Right lobe of liver (tissue), 6 donors: ENCODE measurements around the gene SLC2A10. TPM values are rescaled to one million over a fixed set of nuclear protein-coding genes. Genes with fewer than 3 reads are reported as not detected.

Experiments used
- ATAC-seq, 4 donors: fragments of 200-7000 bp; cut with Tn5 transposase; one replicate each; pipeline ENCODE4 v1.9.1; 2020; ENCODE audit warnings: mild to moderate bottlenecking in 4 of 4, moderate library complexity in 4 of 4
- DNase-seq, 3 donors: peaks; one replicate each; pipeline ENCODE4 v3.0.0-alpha.2; 2020
- H3K27ac ChIP-seq, 3 donors: fragments of 200-600 bp; one replicate each; pipeline ENCODE4 v1.8.0; 2022
- H3K27me3 ChIP-seq, 2 donors: fragments of 200-600 bp; one replicate each; pipeline ENCODE4 v1.8.0; 2022
- H3K36me3 ChIP-seq, 4 donors: fragments of 200-600 bp; sonication (generic) in 1 of 4; one replicate each; pipeline versions ENCODE4 v1.5.1 to v1.8.0; 2017 to 2022; ENCODE audit warnings: control low read depth in 1 of 4
- H3K4me1 ChIP-seq, 4 donors: fragments of 200-600 bp; sonication (generic) in 1 of 4; one replicate each; pipeline versions ENCODE4 v1.5.1 to v1.8.0; 2017 to 2022; ENCODE audit warnings: control low read depth in 1 of 4
- H3K4me3 ChIP-seq, 3 donors: fragments of 200-600 bp; one replicate each; pipeline ENCODE4 v1.8.0; 2022
- H3K9me3 ChIP-seq, 4 donors: fragments of 200-600 bp; sonication (generic) in 1 of 4; one replicate each; pipeline versions ENCODE4 v1.5.1 to v1.8.0; 2017 to 2022; ENCODE audit warnings: control low read depth in 1 of 4
- POLR2A ChIP-seq: fragments of 450-650 bp; IDR thresholded peaks from one replicate; pipeline ENCODE4 v1.6.1; 2017; ENCODE audit warnings: antibody characterized with exemption, mild to moderate bottlenecking
- WGBS: methylation state at CpG from one replicate; pipeline ENCODE4 v1.1.6; 2018; ENCODE audit warnings: low coverage, low lambda C conversion rate; ENCODE audit not compliant: insufficient coverage; ENCODE audit errors: missing lambda C conversion rate; 5-methylcytosine and 5-hydroxymethylcytosine counted together
- intact Hi-C, 2 donors: fragments of 100-400 bp; cut with DNase I; formaldehyde crosslinking; loops; one replicate each; pipeline versions ENCODE4 v1.11.2 to v1.14.1; 2022
- long read RNA-seq: library from polyadenylated mRNA; unstranded; transcript quantifications from one replicate; pipeline ENCODE4 v2.0.0, GENCODE V29; 2019
- total RNA-seq, 6 experiments: library from RNA; depleted of rRNA in 2 of 6; stranded (reverse); fragments of >200 nt in 2 of 6; fragmentation: NEBNext Ultra II Directional in 3 of 6; extraction: Animal tissue kit (Norgen Biotek cat#: 25700) in 3 of 6; gene quantifications; one replicate each; pipeline versions ENCODE4 v1.1.0 to v1.2.4, GENCODE V29; 2016 to 2023
- TF ChIP-seq, protein P1 (sequence below), 4 donors: fragments of 200-600 bp in 3 of 4; fragments of 450-650 bp in 1 of 4; IDR thresholded peaks; one replicate each; pipeline versions ENCODE4 v1.5.1 to v1.8.0; 2016 to 2022; ENCODE audit warnings: antibody characterized with exemption in 4 of 4, mild to moderate bottlenecking in 2 of 4
- donor health status: DM: no; HTN: yes; CAD: no.
- donor health status: DM: no; HTN: no; CAD: no.
- donor health status: DM: no; HTN: no; CAD: no.
- donor health status: DM: no; HTN: yes; CAD: no.
- donor health status: DM: no; HTN: yes; CAD: no.

The SLC2A10 gene
- 10 to 100 TPM; 35.4 to 47.3 (median 42.7) TPM for total RNA-seq
- long read RNA-seq, partial matches to known transcripts: 2 of 5 reads
- long read RNA-seq, other reads (novel, unspliced or antisense): 3 of 5 reads

- Histone ChIP-seq H3K27me3 (no peaks in the 10 kb centered on the region), H3K36me3 (no peaks in the 10 kb centered on the region), H3K9me3 (no peaks in the 10 kb centered on the region), H3K27ac (peak within 1 kb of the TSS; percentile 87 to 92 (median 88)), H3K4me3 (peak within 1 kb of the TSS; percentile 80 to 85 (median 80)), H3K4me1 (peaks cover 0 to 62% (median 29%) of the 10 kb centered on the region in 4 donors)
- intact Hi-C loops: no loop called here
- ATAC-seq (peak; percentile 61 to 80 (median 72)), DNase-seq (peak; percentile 78 to 84 (median 81))
- 1% methylated on average over 22 of the region's 67 CpGs for WGBS
- TF ChIP-seq, protein P1, sequence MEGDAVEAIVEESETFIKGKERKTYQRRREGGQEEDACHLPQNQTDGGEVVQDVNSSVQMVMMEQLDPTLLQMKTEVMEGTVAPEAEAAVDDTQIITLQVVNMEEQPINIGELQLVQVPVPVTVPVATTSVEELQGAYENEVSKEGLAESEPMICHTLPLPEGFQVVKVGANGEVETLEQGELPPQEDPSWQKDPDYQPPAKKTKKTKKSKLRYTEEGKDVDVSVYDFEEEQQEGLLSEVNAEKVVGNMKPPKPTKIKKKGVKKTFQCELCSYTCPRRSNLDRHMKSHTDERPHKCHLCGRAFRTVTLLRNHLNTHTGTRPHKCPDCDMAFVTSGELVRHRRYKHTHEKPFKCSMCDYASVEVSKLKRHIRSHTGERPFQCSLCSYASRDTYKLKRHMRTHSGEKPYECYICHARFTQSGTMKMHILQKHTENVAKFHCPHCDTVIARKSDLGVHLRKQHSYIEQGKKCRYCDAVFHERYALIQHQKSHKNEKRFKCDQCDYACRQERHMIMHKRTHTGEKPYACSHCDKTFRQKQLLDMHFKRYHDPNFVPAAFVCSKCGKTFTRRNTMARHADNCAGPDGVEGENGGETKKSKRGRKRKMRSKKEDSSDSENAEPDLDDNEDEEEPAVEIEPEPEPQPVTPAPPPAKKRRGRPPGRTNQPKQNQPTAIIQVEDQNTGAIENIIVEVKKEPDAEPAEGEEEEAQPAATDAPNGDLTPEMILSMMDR (IDR thresholded peaks at IDR 0.05): no peak
- peak; percentile 77 for TF ChIP-seq POLR2A
Measured at GRCh38 chr20:46709459-46710152, at the start of gene SLC2A10. SLC2A10 (plus strand) TSS chr20:46709649; CDS start chr20:46709737, 88 bp downstream.

DNA sequence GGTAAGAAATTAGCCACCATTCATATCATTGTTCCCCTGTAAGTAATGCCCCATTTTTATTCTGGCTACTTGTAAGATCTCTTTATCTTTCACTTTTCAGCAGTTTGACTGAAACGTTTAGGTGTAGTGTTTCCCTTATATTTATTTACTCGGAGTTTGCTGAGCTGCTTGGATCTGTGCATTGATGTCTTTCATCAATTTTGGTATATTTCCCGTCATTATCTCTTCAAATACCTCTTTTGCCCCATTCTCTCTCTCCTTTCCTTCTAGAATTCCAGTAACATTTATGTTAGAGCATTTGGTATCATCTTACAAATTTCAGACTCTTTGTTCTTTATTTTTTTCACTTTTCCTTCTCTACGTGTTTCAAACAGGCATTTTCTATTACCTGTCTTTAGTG is 49.0 kb upstream of the SLC2A10 start:
- intact Hi-C loops: no loop called here
- no peak overlapping the region for H3K4me3 ChIP-seq
- H3K27me3 ChIP-seq: no peaks in the 10 kb centered on the region
- H3K27ac ChIP-seq: no peak overlapping the region
- ATAC-seq (no peak), DNase-seq (no peak)
- TF ChIP-seq, protein P1 (IDR thresholded peaks at IDR 0.05): no peak
- no peak for TF ChIP-seq POLR2A
- H3K9me3 ChIP-seq: no peaks in the 10 kb centered on the region
- H3K4me1 ChIP-seq: no peaks in the 10 kb centered on the region
- 75% methylated on average over 4 of the region's 4 CpGs for whole genome bisulfite sequencing
- H3K36me3 ChIP-seq: no peaks in the 10 kb centered on the region

DNA sequence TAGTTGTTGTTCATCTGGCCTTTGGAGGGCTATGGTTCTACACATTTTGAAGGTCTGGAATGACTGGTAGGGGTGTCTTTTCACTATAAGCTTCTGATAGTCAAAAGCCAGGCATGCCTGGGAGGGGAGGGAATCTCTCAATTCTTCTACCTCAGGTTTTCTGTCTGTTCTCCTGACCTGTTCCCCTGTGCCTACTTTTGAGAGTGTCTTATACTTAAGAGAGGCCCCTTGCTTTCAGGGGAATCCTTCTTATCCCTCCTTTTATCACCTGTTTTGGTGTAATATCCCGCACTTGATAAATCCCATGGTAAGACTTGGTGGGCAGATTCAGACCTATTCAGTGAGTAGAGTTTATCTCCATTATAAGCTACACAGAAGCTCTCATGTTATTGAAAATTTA is 47.8 kb upstream of the SLC2A10 start:
- Histone ChIP-seq H3K4me3 (no peak overlapping the region), H3K4me1 (peaks cover 0 to 2% (median under 1%) of the 10 kb centered on the region in 4 donors), H3K27me3 (no peaks in the 10 kb centered on the region), H3K9me3 (no peaks in the 10 kb centered on the region), H3K36me3 (no peaks in the 10 kb centered on the region), H3K27ac (no peak overlapping the region)
- no peak for TF ChIP-seq POLR2A
- TF ChIP-seq, protein P1 (IDR thresholded peaks at IDR 0.05): no peak
- intact Hi-C loops: no loop called here
- WGBS: 100% methylated on average over 1 of the region's 1 CpG
- ATAC-seq (no peak), DNase-seq (no peak)

DNA sequence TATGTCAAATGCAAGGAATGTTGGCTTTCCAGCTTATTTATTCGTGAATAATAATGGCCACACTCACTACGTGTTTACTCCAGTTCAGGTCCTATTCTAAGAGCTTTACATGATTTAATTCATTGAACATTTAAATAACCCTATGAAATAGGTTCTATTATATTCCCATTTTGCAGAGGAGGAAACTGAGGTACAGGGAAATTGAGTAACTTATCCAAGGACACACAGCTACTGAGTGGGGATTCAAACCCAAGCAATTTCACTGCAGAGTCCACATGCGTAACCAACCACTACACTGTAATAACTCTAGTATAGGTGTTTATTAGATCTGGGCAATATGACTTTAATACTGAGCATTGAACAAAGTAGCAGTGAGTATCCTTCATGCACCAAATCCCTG is 45.9 kb upstream of the SLC2A10 start:
- Histone ChIP-seq H3K4me1 (peaks cover 0 to 18% (median 6%) of the 10 kb centered on the region in 4 donors), H3K27ac (no peak overlapping the region), H3K27me3 (no peaks in the 10 kb centered on the region), H3K36me3 (no peaks in the 10 kb centered on the region), H3K4me3 (no peak overlapping the region), H3K9me3 (no peaks in the 10 kb centered on the region)
- intact Hi-C loops: no loop called here
- ATAC-seq: no peak
- WGBS: 83% methylated on average over 3 of the region's 3 CpGs
- no peak for DNase-seq
- TF ChIP-seq, protein P1 (IDR thresholded peaks at IDR 0.05): no peak
- no peak for TF ChIP-seq POLR2A
